HEK293T (cell line): Measurements from ENCODE around the gene APOA4.

Experiments
- NFRKB ChIP-seq: fragments of 450-650 bp; IDR thresholded peaks from 2 replicates; pipeline ENCODE4 v1.6.1; 2016; ENCODE audit warnings: mild to moderate bottlenecking, moderate library complexity
- TARDBP ChIP-seq: fragments of 450-650 bp; IDR thresholded peaks from 2 replicates; pipeline ENCODE4 v1.6.1; 2016

DNA sequence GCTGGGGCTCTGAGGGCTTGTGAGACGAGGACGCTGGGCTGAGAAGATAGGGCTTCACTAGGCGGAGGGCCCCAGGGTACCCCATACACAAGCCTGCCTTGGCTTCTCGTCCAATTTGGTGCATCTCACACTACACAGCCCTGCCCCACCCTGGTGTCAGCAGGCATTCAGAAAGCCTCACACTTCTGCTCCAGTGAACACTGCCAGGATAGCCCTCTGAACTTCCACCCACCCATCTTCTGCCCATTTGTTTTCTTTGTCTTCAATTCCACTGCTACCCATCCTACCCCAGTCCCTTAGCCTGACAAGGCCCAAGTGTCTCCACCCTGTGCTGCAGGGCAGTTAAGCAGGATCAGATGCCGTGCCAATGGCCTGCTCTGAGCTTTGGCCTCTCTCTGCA is 48.4 kb downstream of the APOA4 start:
- TF ChIP-seq TARDBP (no peak), NFRKB (no peak)
